Measurements from ENCODE around the gene PLCXD3. TPM values are rescaled to one million over a fixed set of nuclear protein-coding genes. Genes with fewer than 3 reads are reported as not detected.

The PLCXD3 gene
- total RNA-seq, 1 experiment from 2014 or later, result not detected

DNA sequence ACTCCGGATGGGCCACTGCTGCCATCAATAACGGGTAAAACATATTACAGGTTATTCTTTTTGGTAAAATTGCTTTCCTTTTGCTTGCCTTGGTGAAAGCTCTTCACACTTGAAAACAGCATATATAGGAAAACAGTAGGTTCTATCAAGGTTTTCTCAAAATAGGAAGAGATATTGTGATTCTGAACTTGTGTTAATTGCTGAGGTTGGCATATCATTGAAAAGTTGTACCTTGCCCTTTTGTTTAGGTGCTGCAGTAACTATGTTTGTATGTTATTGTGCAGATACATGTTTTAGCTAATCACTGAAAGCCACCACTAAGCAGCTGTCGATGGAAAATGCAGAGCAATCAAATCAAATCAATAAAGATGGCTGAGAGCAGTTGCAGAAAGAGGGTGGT lies 219.1 kb downstream of the PLCXD3 start:
- no peak overlapping the region for H3K4me3 ChIP-seq
- H3K9me3 ChIP-seq, result no peaks in the 10 kb centered on the region
- H3K27me3 ChIP-seq, result no peaks in the 10 kb centered on the region
- no peaks in the 10 kb centered on the region for H3K36me3 ChIP-seq
- no peak for DNase-seq

DNA sequence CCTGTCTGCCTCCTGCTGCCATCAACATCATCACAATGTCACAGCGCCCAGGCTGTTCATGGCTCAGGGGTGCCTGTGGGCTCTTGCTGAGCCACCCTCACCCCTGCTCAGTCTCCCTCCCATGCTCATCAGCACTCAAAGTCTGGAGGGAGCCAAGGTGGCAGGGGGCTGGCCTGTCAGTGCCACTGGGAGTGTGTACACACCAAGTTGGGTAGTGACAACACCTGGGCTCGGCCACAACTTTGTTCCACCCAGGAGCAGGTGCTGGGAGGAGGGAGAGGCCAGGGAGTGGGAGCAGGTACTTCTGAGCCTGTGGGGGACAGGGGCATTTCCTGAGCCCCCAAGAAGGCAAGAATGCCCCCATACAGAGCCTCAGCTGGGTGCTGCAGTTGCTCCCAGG lies 219.6 kb downstream of the PLCXD3 start:
- H3K9me3 ChIP-seq, result no peaks in the 10 kb centered on the region
- no peaks in the 10 kb centered on the region for H3K27me3 ChIP-seq
- DNase-seq, result no peak
- no peak overlapping the region for H3K4me3 ChIP-seq
- H3K36me3 ChIP-seq, result no peaks in the 10 kb centered on the region

GRCh38 chr5:41289970-41290464 lies 220.4 kb downstream of the PLCXD3 start:
- DNase-seq, result no peak
- H3K27me3 ChIP-seq, result no peaks in the 10 kb centered on the region
- no peak overlapping the region for H3K4me3 ChIP-seq
- no peaks in the 10 kb centered on the region for H3K36me3 ChIP-seq
- H3K9me3 ChIP-seq, result no peaks in the 10 kb centered on the region

DNA sequence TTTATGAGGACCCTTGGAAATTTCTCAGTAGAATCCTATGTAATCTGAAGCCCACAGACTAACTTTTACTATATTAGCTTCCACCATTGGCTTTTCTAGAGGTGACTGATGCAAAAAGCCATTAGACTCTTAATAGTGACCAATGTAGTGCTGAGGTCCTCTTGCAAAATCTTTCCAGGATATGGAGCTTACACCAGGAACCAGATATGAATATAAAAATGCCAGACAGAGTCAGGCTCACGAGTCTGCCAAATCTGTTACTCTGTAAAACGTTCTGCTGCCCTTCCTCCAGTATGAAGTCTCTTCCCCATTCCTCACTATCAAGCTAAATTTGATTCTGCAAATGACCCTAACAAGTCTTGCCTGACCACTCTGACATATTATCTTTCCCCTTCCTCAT lies 223.7 kb downstream of the PLCXD3 start:
- Histone ChIP-seq H3K9me3 (no peaks in the 10 kb centered on the region), H3K4me3 (no peak overlapping the region), H3K36me3 (no peaks in the 10 kb centered on the region), H3K27me3 (no peaks in the 10 kb centered on the region)
- DNase-seq, result no peak

DNA sequence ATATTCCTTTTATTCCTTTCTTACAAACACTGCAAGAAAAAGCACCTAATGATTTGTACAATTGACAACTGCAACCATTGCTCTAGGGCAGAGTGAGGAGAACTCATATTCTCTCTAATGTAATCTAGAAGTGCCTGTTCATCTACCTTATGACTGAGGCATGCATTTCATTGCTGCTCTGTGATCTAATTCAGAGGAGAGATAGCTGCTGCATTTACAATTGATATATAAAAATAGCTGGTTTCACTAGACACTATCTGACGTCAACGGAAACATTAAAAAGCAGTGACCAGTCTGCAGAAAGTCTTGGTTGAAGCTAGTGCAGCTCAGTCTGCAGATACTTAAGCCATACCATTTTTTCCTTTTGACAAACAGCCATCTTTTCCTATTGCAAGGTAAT lies 224.2 kb downstream of the PLCXD3 start:
- Histone ChIP-seq H3K27me3 (no peaks in the 10 kb centered on the region), H3K9me3 (no peaks in the 10 kb centered on the region), H3K36me3 (no peaks in the 10 kb centered on the region), H3K4me3 (no peak overlapping the region)
- no peak for DNase-seq

DNA sequence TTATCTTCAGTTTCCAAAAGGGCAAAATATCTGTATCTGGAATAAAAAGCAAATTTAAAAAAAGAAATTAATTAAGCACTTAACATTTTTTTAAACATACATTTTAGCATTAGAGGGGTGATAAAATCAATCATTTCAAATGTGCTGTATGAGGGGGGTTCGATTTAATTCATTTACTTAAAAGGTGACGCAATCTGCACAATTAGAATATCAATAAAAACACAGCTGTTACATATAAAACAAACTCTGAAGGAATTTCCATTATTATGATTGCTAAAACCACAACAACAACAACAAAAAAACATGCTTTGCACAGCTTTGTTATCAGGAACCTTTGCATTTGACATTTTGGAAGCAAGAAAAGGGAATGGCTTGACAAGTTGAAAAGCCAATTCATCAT lies 225.5 kb downstream of the PLCXD3 start:
- H3K27me3 ChIP-seq, result no peaks in the 10 kb centered on the region
- no peaks in the 10 kb centered on the region for H3K36me3 ChIP-seq
- no peaks in the 10 kb centered on the region for H3K9me3 ChIP-seq
- DNase-seq, result no peak
- H3K4me3 ChIP-seq, result no peak overlapping the region

GRCh38 chr5:41281215-41281810 lies 229.1 kb downstream of the PLCXD3 start:
- Histone ChIP-seq H3K36me3 (no peaks in the 10 kb centered on the region), H3K4me3 (no peak overlapping the region; the same call in 1 of the 2 replicates), H3K27me3 (no peaks in the 10 kb centered on the region), H3K9me3 (no peaks in the 10 kb centered on the region)
- no peak for DNase-seq

- Histone ChIP-seq H3K27me3 (no peaks in the 10 kb centered on the region), H3K4me3 (no peak overlapping the region)
- DNase-seq, result no peak
Measured at GRCh38 chr5:41279040-41279439, 231.4 kb downstream of the PLCXD3 start.

DNA sequence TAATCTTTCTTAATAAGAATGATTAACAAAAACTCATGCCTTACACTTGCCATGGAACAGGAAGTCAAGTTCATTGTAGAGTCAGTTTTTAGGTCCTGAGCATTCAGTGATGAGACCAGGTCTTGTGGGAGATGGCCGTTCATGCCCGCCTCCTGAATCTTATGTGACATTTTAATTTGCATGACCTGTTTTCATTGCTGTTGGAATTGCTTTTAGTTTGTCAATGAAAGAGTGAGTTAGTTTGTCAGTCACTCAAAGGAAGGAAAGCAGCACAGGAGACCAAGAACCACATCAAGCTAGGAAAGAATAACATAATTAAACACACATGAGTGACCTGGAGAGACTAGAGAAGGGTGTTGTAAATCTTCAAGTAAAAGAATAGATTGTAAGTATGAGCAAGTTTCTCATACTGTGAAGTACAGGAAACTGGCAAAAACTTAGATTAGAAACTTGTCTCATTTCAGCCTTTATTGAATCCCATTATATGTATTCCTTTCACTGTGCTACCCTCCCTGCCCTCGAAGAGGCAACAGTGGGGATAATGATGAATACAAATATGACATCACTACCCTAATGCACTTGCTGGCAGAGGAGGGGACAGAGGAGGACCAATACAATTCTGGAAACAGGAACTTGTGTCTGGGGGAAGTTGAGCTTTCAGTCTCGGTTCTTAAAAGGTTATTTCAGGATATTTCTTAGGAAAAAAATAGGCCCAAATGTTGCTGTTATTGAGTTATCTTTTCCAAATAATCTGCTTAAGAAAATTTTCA lies 232.7 kb downstream of the PLCXD3 start:
- no peak for DNase-seq
- no peaks in the 10 kb centered on the region for H3K9me3 ChIP-seq
- H3K4me3 ChIP-seq, result no peak overlapping the region
- no peaks in the 10 kb centered on the region for H3K27me3 ChIP-seq
- no peaks in the 10 kb centered on the region for H3K36me3 ChIP-seq

More at GRCh38 chr5:41279040-41279439, 231.4 kb downstream of the PLCXD3 start:
- no peaks in the 10 kb centered on the region for H3K36me3 ChIP-seq
- H3K9me3 ChIP-seq, result no peaks in the 10 kb centered on the region

- H3K9me3 ChIP-seq, result no peaks in the 10 kb centered on the region
- no peak for DNase-seq
- H3K36me3 ChIP-seq, result no peaks in the 10 kb centered on the region
- no peak overlapping the region for H3K4me3 ChIP-seq
- H3K27me3 ChIP-seq, result no peaks in the 10 kb centered on the region
Measured at GRCh38 chr5:41275813-41276512, 234.4 kb downstream of the PLCXD3 start.

DNA sequence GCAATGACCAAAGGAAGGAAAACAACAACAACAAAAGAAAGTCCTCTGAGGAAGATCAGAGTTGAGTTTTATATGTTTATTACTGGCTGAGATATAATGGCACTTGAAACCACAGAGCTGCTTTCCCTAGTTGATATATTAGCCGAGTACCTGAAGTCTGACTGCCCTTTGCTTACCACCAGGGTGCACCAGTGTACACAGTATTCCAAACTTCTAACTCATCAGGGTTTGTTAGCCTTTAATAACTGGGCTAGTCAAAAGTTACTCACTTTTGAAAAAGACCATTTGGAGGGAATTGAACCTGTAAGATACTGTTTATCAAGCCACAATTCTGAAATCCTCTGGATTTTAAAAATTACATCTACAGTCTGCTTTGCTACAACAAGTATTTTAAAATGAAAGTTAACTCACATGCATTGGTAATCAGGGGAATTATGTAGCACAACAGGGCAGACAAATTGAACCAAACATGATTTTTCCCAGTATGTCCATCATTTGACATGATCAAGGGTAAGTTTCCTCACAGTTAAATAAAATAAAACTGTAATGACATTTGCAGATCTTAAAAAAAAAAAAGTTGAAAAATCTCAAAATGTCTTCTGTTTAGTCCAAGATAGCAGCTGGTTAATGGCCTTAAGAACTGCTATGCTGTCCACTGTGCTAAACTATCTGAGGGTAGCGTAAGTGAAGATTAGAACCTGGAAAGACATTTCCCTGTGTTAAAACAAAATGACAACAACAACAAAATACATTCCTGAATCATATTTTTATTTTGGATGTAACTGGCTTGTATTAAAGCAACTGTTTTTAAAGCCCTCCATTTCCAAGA lies 239.8 kb downstream of the PLCXD3 start:
- no peaks in the 10 kb centered on the region for H3K9me3 ChIP-seq
- H3K4me3 ChIP-seq, result no peak overlapping the region
- H3K36me3 ChIP-seq, result no peaks in the 10 kb centered on the region
- peak; percentile 30 for DNase-seq
- H3K27me3 ChIP-seq, result no peaks in the 10 kb centered on the region

GRCh38 chr5:41268894-41269293 lies 241.5 kb downstream of the PLCXD3 start:
- H3K4me3 ChIP-seq, result no peak overlapping the region

DNA sequence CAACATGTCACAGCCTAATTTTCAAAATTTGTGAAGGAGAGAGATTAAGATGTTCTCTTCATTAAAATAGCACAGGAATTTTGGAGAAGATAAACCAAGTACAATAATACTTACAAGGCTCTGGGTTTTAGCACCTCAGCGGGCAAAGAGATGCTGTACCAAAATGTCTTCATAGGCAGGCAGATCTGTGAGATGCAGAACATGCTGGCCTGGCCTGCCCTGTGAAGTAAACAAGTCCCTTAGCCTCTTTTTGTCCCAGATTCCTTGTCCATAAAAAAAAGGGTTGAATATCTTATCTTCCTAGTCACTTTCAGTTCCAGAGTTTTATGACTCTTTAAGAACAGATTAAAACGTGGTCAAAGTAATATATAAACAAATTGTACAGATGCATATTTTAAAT lies 244.0 kb downstream of the PLCXD3 start:
- DNase-seq, result no peak
- no peaks in the 10 kb centered on the region for H3K9me3 ChIP-seq
- no peaks in the 10 kb centered on the region for H3K27me3 ChIP-seq
- no peaks in the 10 kb centered on the region for H3K36me3 ChIP-seq
- no peak overlapping the region for H3K4me3 ChIP-seq

More at GRCh38 chr5:41268894-41269293, 241.5 kb downstream of the PLCXD3 start:
- Histone ChIP-seq H3K36me3 (no peaks in the 10 kb centered on the region), H3K9me3 (no peaks in the 10 kb centered on the region), H3K27me3 (no peaks in the 10 kb centered on the region)
- no peak for DNase-seq

- Histone ChIP-seq H3K9me3 (no peaks in the 10 kb centered on the region), H3K36me3 (no peaks in the 10 kb centered on the region), H3K4me3 (no peak overlapping the region), H3K27me3 (no peaks in the 10 kb centered on the region)
- DNase-seq, result no peak
Measured at GRCh38 chr5:41264019-41264418, 246.4 kb downstream of the PLCXD3 start.

- DNase-seq, result no peak
- Histone ChIP-seq H3K36me3 (no peaks in the 10 kb centered on the region), H3K9me3 (no peaks in the 10 kb centered on the region), H3K27me3 (no peaks in the 10 kb centered on the region), H3K4me3 (no peak overlapping the region)
Measured at GRCh38 chr5:41263335-41263734, 247.1 kb downstream of the PLCXD3 start.
